ENCODE measurements around the gene VRTN.
"Not testable (repeated sequence)": the region's sequence is repeated elsewhere in the genome, so short reads cannot be mapped to it uniquely, and the experiment has no call there.

The VRTN gene

DNA sequence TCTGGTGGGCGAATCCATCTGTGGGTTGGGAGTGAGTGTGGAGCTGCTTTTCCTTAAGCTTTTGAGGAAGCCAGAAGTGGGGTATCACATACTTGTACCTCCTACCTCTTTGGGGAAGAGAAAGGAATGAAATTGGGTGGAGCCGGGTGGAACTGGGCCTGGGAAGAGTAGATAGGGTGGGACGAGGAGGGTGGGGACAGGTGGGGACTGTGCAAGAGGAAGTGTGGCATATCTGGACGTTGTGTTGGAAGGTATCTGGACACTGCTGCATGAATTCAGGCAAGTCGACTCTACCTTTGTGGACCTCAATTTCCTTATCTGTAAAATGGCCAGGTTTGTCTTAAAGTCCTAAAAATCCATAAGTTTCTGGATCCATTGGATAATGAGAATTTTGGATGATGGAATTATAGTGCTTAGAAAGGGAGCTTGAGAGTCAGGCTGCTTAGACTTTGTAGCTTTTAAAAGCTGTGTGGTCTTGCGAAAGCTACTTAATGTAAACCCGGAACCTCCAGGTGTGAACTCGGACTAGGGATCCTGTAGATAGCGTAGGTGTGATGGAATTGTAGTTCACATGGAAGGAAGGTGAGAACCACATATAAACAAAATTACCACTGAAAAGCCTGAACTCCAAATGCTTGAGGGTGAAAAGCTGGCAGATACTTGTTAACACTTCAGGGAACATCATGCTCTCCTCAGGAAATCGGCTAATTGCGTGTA, 2.1 kb downstream of the VRTN start:
- no peak for DNase-seq

DNA sequence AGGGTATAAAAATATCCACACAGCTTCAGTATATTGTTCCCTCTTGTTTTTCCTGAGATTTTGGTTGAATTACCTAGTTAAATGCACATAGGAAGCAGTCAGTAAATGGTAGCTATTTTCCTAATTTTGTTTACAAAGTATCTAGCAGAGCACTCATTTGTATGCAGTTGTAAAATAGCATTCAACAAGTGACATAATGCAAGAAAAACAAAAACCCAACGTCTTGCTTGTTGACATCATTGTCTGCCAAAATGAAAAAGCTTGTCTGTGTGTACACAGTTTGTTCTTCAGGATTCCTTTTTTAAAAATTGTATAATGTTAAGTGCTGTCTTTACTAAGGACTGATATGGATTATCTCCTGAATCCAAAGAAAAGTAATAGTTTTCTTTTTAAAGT, 2.7 kb downstream of the VRTN start:
- DNase-seq = no peak

DNA sequence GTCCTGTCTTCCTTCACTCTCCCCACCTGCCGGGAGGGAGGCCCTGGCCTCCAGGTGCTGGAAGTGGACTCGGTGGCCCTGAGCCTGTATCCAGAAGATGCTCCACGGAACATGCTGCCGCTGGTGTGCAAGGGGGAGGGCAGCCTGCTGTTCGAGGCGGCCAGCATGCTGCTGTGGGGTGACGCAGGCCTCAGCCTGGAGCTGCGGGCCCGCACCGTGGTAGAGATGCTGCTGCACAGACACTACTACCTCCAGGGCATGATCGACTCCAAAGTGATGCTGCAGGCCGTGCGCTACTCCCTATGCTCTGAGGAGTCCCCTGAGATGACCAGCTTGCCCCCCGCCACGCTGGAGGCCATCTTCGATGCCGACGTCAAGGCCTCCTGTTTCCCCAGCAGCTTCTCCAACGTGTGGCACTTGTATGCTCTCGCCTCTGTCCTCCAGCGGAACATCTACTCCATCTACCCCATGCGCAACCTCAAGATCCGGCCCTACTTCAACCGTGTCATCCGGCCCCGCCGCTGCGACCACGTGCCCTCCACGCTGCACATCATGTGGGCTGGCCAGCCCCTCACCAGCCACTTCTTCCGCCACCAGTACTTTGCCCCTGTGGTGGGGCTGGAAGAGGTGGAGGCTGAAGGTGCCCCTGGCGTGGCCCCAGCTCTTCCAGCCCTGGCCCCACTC, 8.8 kb downstream of the VRTN start:
- DNase-seq = no peak

DNA sequence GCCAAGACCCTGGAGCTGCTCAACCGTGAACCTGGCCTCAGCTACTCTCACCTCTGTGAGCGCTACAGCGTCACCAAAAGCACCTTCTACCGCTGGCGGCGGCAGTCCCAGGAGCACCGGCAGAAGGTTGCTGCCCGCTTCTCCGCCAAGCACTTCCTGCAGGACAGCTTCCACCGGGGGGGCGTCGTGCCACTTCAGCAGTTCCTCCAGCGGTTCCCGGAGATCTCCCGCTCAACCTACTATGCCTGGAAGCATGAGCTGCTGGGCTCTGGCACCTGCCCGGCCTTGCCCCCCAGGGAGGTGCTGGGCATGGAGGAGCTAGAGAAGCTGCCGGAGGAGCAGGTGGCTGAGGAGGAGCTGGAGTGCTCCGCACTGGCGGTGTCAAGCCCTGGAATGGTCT, 9.3 kb downstream of the VRTN start:
- no peak for DNase-seq

DNA sequence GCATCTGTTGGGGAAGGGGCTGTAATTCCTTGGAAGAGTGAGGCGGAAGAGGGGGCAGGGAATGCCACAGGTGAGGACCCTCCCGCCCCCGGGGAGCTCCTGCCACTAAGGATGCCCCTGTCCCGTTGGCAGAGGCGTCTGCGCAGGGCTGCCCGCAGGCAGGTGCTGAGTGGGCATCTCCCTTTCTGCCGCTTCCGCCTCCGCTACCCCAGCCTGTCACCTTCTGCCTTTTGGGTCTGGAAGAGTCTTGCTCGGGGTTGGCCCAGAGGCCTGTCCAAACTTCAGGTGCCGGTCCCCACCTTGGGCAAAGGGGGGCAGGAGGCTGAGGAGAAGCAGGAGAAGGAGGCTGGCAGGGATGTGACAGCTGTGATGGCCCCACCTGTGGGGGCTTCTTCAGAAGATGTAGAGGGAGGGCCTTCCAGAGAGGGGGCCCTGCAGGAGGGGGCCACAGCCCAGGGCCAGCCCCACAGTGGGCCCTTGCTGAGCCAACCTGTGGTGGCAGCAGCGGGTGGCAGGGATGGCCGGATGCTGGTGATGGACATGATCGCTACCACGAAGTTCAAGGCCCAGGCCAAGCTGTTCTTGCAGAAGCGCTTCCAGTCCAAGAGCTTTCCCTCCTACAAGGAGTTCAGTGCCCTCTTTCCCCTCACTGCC, 10.0 kb downstream of the VRTN start:
- DNase-seq = no peak

DNA sequence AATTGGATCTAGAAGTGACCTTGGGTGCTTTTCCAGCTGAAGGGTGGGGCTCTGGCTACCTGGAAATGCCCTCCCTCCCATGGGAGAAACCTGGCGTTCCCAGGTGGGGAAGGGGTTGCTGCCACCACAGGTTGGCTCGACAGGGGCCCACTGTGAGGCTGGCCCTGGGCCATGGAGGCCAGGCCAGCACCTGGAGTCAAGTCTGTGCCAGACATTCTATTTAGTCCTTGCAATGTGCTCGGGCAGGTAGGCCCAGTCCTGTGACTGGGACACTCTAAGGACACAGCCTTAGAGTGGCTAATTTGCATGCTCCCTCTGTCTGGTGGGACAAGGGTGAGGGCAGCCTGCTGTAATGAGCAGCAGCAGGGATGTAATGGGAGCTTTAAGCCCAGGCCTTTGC, 11.9 kb downstream of the VRTN start:
- no peak for DNase-seq

DNA sequence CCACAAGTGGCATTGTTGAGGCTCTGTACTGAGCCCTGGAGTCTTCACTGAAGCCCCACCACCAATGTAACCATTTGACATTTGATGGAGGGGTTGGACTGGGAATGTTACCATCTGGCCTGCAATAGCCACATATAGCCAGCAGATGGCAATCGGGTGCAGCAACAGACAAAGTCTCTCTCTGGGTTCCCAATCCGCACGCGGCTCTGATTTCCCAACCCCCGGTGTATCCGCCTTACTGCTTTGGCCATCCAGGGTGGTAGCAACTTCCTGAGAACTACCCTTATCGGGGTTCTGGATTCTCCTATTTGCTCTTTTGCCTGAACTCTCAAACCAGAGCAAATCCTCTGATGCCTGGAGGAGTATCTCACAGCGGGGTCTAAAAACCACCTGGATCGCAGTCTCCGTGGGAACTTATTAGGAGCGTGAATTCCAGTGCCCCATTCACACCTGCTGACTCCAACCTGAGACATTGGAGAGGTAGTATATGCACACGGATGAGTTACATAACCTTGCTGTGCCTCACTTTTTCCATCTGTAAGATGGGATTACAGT, 14.2 kb downstream of the VRTN start:
- DNase-seq = peak; percentile 74

DNA sequence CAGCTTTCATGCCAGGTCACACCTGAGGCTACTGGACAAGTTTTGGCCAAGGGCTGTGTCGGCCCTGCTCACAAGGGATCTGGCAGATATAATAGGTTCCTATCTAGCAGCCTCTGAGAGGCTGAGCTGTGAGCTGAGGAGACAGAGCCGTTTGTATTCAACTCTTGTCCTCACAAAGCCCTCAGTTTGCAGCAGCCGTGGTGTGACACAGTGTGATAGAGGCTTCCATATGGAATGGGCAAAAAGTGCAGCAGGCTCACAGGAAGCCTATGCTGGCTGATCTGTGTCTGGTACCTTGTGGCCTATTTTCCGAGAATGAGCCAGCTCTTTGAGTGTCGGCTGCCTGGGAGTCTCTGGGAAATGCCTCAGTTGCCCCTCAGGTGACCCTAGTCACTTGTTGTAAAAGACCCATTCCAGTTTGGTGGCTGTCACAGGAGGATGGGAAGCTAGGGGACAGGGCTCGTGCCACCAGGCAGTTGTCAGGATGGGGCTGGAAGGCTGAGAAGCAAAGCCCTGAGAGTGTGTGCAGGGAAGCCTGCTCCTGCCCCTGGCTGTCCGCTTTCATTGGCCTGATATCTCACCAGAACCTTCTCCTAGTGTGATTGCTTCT, 16.1 kb downstream of the VRTN start:
- no peak for DNase-seq

DNA sequence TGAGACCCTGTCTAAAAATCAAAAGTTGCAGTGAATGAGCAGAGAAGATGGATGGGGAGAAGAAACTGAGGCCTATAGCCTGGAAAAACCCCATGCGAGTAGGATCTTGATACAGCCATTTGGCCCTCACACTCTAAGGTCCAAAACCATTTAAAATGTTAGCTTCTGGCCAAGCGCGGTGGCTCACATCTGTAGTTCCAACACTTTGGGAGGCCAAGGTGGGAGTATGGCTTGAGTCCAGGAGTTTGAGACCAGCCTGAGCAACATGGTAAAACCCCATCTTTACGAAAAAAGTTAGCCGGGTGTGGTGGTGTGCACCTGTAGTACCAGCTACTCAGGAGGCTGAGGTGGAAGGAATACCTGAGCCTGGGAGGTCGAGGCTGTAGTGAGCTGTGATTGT, 19.8 kb downstream of the VRTN start:
- DNase-seq = no peak

DNA sequence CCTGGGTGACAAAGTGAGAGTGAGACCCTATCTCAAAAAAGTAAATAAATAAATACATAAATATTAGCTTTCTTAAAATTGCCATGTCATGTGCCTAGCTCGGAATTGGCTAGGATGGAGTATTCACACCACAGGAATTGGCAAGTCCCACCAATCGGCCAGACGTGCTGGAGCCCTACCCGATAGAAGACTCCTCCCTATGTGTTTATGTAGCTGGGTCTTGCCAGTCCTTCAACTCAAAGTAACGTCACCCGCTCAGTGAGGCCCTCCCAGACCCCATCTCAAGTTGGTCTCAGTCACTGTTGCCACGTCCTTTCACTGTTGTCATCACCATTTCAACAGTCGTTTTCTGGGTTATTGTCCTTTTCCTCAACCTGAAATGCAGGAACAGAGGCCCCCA, 20.2 kb downstream of the VRTN start:
- no peak for DNase-seq

DNA sequence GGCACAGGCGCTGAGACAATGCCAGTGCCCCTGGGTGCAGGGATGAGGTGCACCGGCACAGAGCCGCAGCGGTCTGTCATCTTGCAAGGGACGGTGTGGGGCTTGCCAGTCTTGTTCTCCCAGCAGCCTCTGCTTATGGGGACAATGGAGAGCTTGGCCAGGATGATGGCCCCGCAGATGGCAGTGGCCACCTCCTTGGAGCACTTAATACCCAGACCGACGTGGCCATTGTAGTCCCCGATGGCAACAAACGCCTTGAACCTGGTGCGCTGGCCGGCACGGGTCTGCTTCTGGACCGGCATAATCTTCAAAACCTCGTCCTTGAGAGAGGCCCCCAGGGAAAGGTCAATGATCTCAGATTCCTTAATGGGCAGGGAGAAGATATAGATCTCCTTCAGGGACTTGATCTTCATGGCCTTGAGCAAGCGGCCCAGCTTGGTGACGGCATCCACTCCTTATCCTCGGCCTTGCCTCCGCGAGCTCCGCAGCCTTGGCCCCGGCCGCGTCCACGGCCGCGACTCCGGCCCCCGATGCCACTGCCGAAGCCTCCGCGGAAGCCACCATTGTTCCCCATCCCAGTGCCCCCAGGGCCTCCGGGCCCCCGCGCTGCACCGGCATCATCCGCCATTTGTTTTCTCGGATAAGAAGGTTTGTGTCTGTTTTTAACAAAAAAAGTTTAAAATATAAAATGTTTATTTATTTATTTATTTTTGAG, 29.9 kb downstream of the VRTN start:
- no peak for DNase-seq

DNA sequence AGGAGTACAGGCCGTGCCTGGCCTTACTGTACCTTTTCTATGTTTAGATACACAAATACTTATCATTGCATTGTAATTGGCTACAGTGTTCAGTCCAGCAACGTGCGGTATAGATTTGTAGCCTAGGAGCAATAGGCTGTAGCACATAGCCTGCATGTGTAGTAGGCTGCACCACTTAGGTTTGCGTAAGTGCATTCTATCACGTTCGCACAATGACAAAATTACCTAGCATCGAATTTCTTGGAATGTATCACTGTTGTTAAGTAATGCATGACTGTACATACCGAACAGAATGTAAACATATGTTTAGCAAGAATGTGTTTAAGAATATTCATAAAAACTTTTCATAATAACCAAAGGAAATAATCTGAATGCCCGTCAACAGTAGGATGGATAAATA, 31.9 kb downstream of the VRTN start:
- peak; percentile 7 for DNase-seq

DNA sequence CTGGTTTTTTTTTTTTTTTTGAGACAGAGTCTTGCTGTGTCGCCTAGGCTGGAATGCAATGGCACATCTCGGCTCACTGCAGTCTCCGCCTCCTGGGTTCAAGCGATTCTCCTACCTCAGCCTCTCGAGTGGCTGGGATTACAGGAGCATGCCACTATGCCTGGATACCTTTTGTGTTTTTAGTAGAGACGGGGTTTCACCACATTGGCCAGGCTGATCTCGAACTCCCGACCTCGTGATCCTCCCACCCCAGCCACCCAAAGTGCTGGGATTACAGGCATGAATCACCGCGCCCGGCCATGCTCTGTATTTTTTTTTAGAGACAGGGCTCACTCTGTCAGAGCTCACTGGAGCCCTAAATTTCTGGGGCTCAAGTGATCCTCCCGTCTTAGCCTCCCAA, 32.6 kb downstream of the VRTN start:
- no peak for DNase-seq

DNA sequence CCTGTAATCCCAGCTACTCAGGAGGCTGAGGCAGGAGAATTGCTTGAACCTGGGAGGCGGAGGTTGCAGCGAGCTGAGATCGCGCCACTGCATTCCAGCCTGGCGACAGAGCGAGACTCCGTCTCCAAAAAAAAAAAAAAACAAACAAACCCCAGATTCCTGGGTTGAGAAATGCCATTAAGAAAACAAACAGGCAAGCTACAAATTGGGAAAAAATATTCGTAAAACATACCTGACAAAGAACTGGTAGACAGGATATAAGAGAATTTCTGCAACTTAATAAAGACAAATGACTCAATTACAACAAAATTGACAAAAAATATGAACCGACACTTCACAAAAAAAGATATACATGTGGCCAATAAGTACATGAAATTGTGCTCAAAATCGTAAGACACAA, 33.3 kb downstream of the VRTN start:
- not testable (repeated sequence) for DNase-seq

DNA sequence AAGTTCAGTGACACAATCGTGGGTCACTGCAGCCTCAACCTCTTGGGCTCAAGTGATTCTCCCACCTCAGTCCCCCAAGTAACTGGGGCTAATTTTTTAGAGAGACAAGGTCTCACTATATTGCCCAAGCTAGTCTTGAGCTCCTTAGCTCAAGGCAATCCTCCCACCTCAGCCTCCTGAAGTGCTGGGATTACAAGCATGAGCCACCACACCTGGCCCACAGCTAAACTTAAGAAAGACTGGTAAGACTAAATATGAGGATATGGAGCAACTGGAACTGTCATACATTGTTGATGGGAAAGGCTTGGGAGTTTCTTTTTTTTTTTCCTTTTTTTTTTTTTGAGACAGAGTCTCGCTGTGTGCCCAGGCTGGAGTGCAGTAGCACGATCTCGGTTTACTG, 34.0 kb downstream of the VRTN start:
- DNase-seq = no peak

DNA sequence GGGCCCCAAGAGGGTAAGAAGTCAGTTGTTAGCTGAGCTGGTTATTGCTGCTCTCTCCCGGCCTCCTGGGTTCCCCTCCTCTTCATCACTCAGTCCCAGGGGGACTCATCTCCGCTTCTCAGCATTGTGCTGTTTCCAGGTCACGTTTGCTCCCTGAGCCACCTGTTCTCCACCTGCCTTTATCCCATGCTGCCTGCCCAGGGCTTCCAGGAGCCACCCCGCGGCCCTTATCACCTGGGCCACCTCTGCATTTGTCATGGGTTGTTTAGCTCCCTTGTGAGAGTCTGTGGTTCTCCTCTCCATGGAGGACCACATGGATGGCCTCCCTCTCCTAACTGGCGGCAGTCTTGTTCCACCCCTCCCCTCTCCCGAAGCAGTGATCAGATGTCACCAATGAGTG, 41.7 kb downstream of the VRTN start:
- DNase-seq = no peak

DNA sequence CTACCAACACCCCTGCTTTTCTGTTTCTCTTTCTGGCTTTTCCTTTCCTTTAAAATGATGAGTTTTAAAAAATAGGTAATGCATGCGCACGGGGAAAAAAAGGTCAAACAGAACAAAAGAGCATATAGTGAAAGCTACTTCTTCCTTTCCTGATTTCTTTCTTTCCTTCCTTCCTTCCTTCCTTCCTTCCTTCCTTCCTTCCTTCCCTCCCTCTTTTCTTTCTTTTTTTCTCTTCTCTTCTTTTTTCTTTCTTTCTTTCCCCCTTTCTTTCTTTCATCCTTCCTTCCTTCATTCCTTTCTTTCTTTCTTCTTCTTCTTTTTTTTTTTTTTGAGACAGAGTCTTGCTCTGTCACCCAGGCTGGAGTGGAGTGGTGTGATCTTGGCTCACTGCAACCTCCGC, 42.2 kb downstream of the VRTN start:
- DNase-seq = not testable (repeated sequence)

DNA sequence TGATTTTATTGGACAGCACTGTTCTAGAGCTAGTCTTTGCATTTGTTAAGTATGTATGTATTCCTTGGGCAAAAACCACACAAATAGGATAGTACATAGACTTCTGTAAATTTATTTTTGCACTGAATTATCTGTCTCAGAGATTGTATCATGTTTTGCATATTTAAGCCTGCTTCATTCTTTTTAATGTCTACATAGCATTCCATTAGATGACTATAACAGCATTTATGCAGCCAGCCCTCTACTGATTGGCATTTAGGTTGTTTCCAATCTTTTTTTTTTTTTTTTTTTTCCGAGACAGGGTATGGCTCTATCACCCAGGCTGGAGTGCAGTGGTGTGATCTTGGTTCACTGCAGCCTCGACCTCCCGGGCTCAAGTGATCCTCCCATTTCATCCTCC, 43.2 kb downstream of the VRTN start:
- no peak for DNase-seq

DNA sequence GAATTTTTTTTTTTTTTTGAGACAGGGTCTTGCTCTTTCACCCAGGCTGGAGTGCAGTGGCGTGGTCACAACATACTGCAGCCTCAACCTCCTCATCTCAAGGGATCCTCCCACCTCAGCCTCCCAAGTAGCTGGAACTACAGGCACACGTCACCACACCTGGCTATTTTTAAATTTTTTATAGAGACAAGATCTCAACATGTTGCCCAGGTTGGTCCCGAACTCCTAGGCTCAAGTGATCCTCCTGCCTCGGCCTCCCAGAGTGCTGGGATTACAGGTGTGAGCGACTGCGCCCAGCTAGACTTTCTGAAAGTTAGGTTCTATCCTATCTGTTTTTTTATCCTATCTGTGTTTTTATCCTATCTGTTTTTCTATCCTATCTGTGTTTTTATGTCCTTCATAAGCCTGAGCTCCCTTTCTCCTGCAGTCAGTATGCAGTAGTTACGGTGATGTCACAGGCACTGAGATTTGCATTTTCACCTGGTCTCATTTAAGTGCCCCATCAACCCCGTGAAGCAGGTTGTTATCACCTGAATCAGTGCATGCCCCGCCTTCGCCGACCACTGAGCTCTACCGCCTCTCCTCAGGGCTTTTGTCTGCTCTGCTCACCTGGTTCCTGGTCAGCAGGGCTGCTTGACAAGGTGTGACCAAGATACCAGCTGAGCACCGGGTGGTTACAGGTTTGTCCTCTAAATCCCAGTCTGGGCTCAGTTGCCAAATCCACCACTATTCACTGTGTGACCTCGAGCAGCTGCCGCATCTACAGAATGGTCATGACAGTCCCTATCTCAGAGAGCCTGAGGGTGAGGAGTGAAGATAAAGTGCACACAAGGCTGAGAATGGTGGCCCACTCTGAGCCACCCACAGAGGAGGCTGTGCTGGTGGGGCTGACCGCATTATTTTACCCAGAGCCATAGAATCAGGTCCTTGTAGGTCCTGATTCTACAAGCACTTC, 44.6 kb downstream of the VRTN start:
- no peak for DNase-seq

DNA sequence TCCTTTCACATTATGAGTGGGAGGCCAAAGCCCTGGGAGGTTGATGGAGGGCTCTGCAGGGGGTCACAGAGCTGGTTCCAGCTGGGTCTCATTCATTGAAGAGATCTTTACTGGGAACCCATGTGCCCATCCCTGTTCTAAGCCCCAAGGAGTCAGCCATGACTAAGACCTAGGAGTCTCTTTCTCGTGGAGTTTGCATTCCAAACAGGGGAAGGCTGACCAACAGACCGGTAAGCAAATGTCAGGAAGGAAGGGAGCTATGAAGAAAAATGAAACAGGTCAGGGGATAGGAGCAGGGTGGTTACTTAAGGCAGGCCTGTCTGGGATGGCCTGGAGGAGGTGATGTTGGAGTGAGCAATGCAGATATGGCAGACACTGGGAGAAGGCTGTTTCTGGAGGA, 46.3 kb downstream of the VRTN start:
- no peak for DNase-seq

DNA sequence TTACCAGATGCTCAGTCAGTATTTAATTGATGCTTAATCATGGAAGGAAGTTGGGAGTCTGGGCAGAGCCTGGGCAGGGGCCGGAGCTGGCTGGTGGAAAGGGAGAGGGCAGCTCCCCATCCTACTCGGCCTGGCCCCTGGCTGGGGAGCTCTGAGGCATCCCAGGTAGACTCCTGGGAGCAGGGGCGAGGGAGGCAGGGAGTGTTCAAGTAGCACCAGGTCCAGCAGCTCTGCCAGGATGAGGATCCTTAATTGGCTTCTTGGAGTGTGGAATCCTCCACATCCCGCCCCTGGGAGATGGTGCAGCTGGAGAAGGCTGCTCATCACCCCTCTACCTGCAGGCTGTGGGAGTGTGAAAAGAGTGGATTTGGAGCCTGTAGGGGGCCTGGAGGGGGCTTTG, 46.8 kb downstream of the VRTN start:
- DNase-seq = no peak
